Spleen (tissue), 11 donors: ENCODE data around the gene CRLF1. TPM values are rescaled to one million over a fixed set of nuclear protein-coding genes. Genes with fewer than 3 reads are reported as not detected.
A peak's percentile ranks its signal among the peaks of the same experiment; 100 is the strongest.

Source experiments
- DNase-seq: peaks from one replicate; pipeline ENCODE4 v3.0.0-alpha.2; 2020
- H3K27ac ChIP-seq, 8 donors: fragments of 200-600 bp; sonication (generic) in 7 of 8; 1 replicate in 4 of 8; 2 replicates in 4 of 8; pipeline versions ENCODE4 v1.5.0 to v1.8.0; 2016 to 2021; ENCODE audit warnings: inconsistent platforms in 4 of 8, mild to moderate bottlenecking in 4 of 8, moderate library complexity in 1 of 8
- H3K27me3 ChIP-seq, 7 donors: fragments of 200-600 bp; sonication (generic) in 6 of 7; replicated peaks in 1 of 7; 1 replicate in 4 of 7; 2 replicates in 3 of 7; pipeline versions ENCODE4 v1.5.0 to v1.8.0; 2016 to 2021; ENCODE audit warnings: inconsistent platforms in 3 of 7, mild to moderate bottlenecking in 1 of 7
- H3K36me3 ChIP-seq, 6 donors: fragments of 200-600 bp; sonication (generic) in 5 of 6; 1 replicate in 4 of 6; 2 replicates in 2 of 6; pipeline versions ENCODE4 v1.5.0 to v1.8.0; 2016 to 2021; ENCODE audit warnings: inconsistent platforms in 2 of 6
- H3K4me1 ChIP-seq, 6 donors: fragments of 200-600 bp; sonication (generic) in 5 of 6; 1 replicate in 3 of 6; 2 replicates in 3 of 6; pipeline versions ENCODE4 v1.5.0 to v1.8.0; 2016 to 2021; ENCODE audit warnings: inconsistent platforms in 3 of 6
- H3K4me3 ChIP-seq, 8 donors: fragments of 200-600 bp; sonication (generic) in 7 of 8; 1 replicate in 4 of 8; 2 replicates in 4 of 8; pipeline versions ENCODE4 v1.5.0 to v1.8.0; 2016 to 2021; ENCODE audit warnings: inconsistent platforms in 4 of 8, mild to moderate bottlenecking in 4 of 8, moderate library complexity in 2 of 8
- H3K9me3 ChIP-seq, 8 donors: fragments of 200-600 bp; sonication (generic) in 7 of 8; 1 replicate in 4 of 8; 2 replicates in 4 of 8; pipeline versions ENCODE4 v1.5.0 to v1.8.0; 2016 to 2021; ENCODE audit warnings: inconsistent platforms in 4 of 8
- CTCF ChIP-seq, 11 experiments: fragments of 200-600 bp in 7 of 11; fragments of 450-650 bp in 4 of 11; sonication (generic) in 4 of 11; IDR thresholded peaks in 8 of 11; conservative IDR thresholded peaks in 3 of 11; 1 replicate in 7 of 11; 2 replicates in 4 of 11; pipeline versions ENCODE4 v1.4.0 to v1.8.0; 2016 to 2021; ENCODE audit warnings: antibody characterized with exemption in 11 of 11, inconsistent platforms in 4 of 11, mild to moderate bottlenecking in 1 of 11
- POLR2A ChIP-seq, 3 donors: fragments of 450-650 bp; IDR thresholded peaks; one replicate each; pipeline ENCODE4 v1.5.1; 2017; ENCODE audit warnings: antibody characterized with exemption in 3 of 3, mild to moderate bottlenecking in 1 of 3
- POLR2AphosphoS5 ChIP-seq, 3 donors: sonication (generic); formaldehyde crosslinking; IDR thresholded peaks; one replicate each; pipeline ENCODE4 v1.5.1; 2017; ENCODE audit warnings: antibody characterized with exemption in 3 of 3
- WGBS, 5 donors: extraction: QIAGEN DNeasy Blood & Tissue Kit in 3 of 5; methylation state at CpG; one replicate each; pipeline versions ENCODE4 v1.1.5 to v1.1.7; 2013 to 2018; 5-methylcytosine and 5-hydroxymethylcytosine counted together
- intact Hi-C: fragments of 100-400 bp; cut with DNase I; formaldehyde crosslinking; loops from one replicate; pipeline ENCODE4 v1.15.0; 2023; ENCODE audit warnings: low total_unique reads
- polyA plus RNA-seq, 3 donors: library from polyadenylated mRNA; stranded (reverse); fragments of 200-250 nt; gene quantifications; one replicate each; pipeline ENCODE4 v1.2.1, GENCODE V29; 2013
- total RNA-seq, 7 donors: library from RNA; depleted of rRNA in 3 of 7; stranded (reverse); fragments of >200 nt in 3 of 7; fragmentation: NEBNext Ultra II Directional in 4 of 7; extraction: Animal tissue kit (Norgen Biotek cat#: 25700) in 4 of 7; gene quantifications; one replicate each; pipeline versions ENCODE4 v1.1.0 to v1.2.1, GENCODE V29; 2016 to 2021
- donor health status: healthy with polysubstance abuse.
- donor health status: DM: no; HTN: no; CAD: no; lungs with moderate emphysema.
- donor health status: DM: no; HTN: no; CAD: no.
- donor health status: Bipolar disorder and iron deficiency.
- donor health status: healthy.
- donor health status: DM: no; HTN: no; CAD: no.
- donor health status: DM: yes; HTN: yes; CAD: no.

CRLF1 gene
- total and polyA plus RNA-seq, 10 donors, result 0.20 to 8.0 (median 2.6) TPM; not detected in 1

GRCh38 chr19:18574691-18575291 is 31.8 kb downstream of the CRLF1 start:
- WGBS, 5 donors, result 94 to 97% (median 96%) methylated on average over 12 to 18 of the region's 18 CpGs
- intact Hi-C loops, result loop anchor here (10.0 kb wide), 1 partner anchor 110 kb away; no protein-coding TSS in a partner anchor
- DNase-seq, result no peak
- TF ChIP-seq CTCF (IDR thresholded peaks at IDR 0.05 in 8 of 11, conservative IDR thresholded peaks at IDR 0.05 in 3 of 11) (no peak), POLR2AphosphoS5 (IDR thresholded peaks at IDR 0.05) (no peak), POLR2A (IDR thresholded peaks at IDR 0.05) (no peak)
- peaks cover 9 to 40% (median 25%) of the 10 kb centered on the region in 6 donors for H3K4me1 ChIP-seq
- H3K36me3 ChIP-seq, result peaks cover 0 to 62% (median 51%) of the 10 kb centered on the region in 6 donors
- no peaks in the 10 kb centered on the region for H3K9me3 ChIP-seq
- H3K27me3 ChIP-seq, result no peaks in the 10 kb centered on the region
- no peak overlapping the region for H3K27ac ChIP-seq
- H3K4me3 ChIP-seq, result no peak overlapping the region

- Histone ChIP-seq H3K4me1 (peaks cover 9 to 40% (median 25%) of the 10 kb centered on the region in 6 donors), H3K27me3 (no peaks in the 10 kb centered on the region), H3K27ac (peak within 1 kb of the TSS; percentile 88 to 98 (median 95)), H3K4me3 (peak within 1 kb of the TSS; percentile 67 to 98 (median 90)), H3K9me3 (no peaks in the 10 kb centered on the region), H3K36me3 (peaks cover 4 to 73% (median 65%) of the 10 kb centered on the region in 6 donors)
- intact Hi-C loops, result loop anchor here (10.0 kb wide), 1 partner anchor 107 kb away; no protein-coding TSS in a partner anchor
- DNase-seq, result peak; percentile 99
- WGBS, 5 donors, result 0 to 1% (median 0%) methylated on average over 30 to 75 of the region's 75 CpGs
- peak in 3 of 11 experiments; percentile 31 to 36 (median 32) for TF ChIP-seq CTCF (IDR thresholded peaks at IDR 0.05 in 8 of 11, conservative IDR thresholded peaks at IDR 0.05 in 3 of 11)
- peak in 1 of 3 donors; percentile 61 for TF ChIP-seq POLR2A (IDR thresholded peaks at IDR 0.05)
- peak; percentile 95 to 99 (median 97) for TF ChIP-seq POLR2AphosphoS5 (IDR thresholded peaks at IDR 0.05)
Observed at GRCh38 chr19:18571564-18572344, 34.8 kb downstream of the CRLF1 start, which contains the start of gene UBA52. Gene UBA52, plus strand, starts transcription at chr19:18571857. Its CDS starts 1,444 bp downstream, at chr19:18573301.

DNA sequence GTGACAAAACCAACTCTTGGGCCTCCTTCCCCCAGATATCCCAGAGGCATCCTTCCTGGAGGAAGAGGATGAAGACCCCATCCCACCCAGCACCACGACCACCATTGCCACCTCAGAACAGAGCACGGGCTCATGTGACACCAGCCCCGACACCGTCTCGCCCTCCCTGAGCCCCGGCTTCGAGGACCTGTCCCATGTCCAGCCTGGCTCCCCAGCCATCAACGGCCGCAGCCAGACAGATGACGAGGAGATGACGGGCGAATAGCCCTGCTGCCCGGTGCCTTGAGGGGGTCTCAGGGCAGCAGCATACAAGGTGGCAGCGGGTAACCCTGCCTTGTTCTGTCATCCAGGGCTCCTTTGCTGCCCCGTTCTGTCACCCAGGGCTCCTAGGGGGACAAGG is 38.2 kb downstream of the CRLF1 start:
- intact Hi-C loops, result no loop called here
- DNase-seq, result no peak
- no peak overlapping the region for H3K4me3 ChIP-seq
- H3K9me3 ChIP-seq, result no peaks in the 10 kb centered on the region
- H3K4me1 ChIP-seq, result peaks cover 9 to 28% (median 18%) of the 10 kb centered on the region in 6 donors
- no peaks in the 10 kb centered on the region for H3K27me3 ChIP-seq
- peaks cover 8 to 73% (median 64%) of the 10 kb centered on the region in 6 donors for H3K36me3 ChIP-seq
- WGBS, 5 donors, result 94 to 96% (median 95%) methylated on average over 2 to 15 of the region's 15 CpGs
- no peak overlapping the region for H3K27ac ChIP-seq
- TF ChIP-seq POLR2AphosphoS5 (IDR thresholded peaks at IDR 0.05), result peak in 2 of 3 donors; percentile 23 to 52
- TF ChIP-seq CTCF (IDR thresholded peaks at IDR 0.05 in 8 of 11, conservative IDR thresholded peaks at IDR 0.05 in 3 of 11), result no peak

DNA sequence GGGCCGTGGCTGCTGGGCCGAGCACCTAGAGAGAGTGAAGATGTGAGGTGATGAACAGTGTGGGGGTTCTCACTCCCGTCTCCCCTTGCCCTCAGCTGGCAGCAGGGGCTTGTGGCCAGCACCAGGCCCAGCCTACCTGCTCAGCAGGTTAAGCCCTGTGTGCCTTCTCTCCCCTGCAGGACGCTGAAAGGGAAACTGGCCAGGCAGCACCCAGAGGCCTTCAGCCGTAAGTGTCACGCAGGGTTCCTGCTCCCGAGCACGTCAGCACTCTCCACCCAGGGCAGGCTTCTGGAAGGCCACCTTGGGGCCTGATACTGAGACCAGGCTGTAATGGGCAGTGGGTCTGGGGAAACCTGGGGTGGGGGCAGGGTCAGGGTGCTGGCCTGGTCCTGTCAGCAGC is 39.6 kb downstream of the CRLF1 start:
- 91 to 100% (median 94%) methylated on average over 2 to 8 of the region's 8 CpGs for WGBS, 5 donors
- intact Hi-C loops, result no loop called here

More for the DNA sequence above, 39.6 kb downstream of the CRLF1 start:
- Histone ChIP-seq H3K4me3 (no peak overlapping the region), H3K4me1 (peaks cover 0 to 28% (median 13%) of the 10 kb centered on the region in 6 donors), H3K27me3 (no peaks in the 10 kb centered on the region), H3K36me3 (peaks cover 8 to 79% (median 73%) of the 10 kb centered on the region in 6 donors), H3K9me3 (no peaks in the 10 kb centered on the region), H3K27ac (no peak overlapping the region)
- no peak for TF ChIP-seq POLR2AphosphoS5 (IDR thresholded peaks at IDR 0.05)
- DNase-seq, result no peak
